ENCODE data around the gene FLAD1.

Gene FLAD1

DNA sequence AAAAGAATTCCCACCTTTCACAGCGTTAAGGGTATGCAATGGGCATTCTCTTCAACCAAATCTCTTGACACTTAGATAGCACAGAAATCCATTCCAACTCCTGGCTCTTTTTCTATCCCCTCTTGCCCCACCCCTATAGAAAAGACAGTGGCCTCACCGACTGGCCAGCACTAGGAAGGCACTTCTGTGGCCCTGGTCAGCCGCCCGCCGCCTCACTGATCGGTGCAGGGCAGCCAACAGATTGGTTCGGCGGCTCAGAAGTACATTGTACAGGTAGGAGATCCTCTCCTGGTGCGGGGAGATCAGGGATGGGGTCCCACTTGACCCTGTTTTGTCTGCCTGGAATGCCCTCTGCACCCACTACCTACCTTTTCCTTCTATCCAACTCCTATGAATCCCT, 41.2 kb downstream of the FLAD1 start:
- Histone ChIP-seq H3K9me3 (ENCODE audit: control insufficient read depth, low read length) (no peaks in the 10 kb centered on the region), H3K4me3 (ENCODE audit: low read length) (no peak overlapping the region), H3K36me3 (ENCODE audit: control insufficient read depth, insufficient read depth, low read length) (peaks cover 8% of the 10 kb centered on the region), H3K9ac (ENCODE audit: low read length) (no peak overlapping the region), H3K4me1 (ENCODE audit: control insufficient read depth, insufficient read depth, low read length) (peaks cover 10% of the 10 kb centered on the region), H3K27me3 (ENCODE audit: control insufficient read depth, insufficient read depth, low read length) (peaks cover 4% of the 10 kb centered on the region)

DNA sequence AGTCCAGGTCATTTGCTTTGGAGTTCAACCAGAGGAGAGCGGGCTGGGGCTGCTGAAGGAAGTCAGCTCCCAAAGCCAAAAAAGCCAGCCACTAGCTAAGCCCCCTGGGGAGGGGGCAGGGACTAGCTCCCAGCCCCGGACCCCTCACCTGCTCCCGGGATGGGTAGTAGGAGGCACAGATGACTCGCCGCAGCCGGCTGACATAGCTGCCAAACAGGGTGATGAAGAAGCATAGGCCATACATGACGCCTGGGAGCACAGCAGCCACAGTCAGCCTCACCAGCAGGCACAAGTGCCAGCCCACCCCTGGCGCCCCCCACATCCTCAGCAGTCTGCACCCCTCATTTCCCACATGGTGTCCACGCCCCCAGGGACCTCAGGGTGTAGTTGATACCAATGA, 43.0 kb downstream of the FLAD1 start:
- Histone ChIP-seq H3K9me3 (ENCODE audit: control insufficient read depth, low read length) (no peaks in the 10 kb centered on the region), H3K4me3 (ENCODE audit: low read length) (no peak overlapping the region), H3K27me3 (ENCODE audit: control insufficient read depth, insufficient read depth, low read length) (peaks cover 6% of the 10 kb centered on the region), H3K4me1 (ENCODE audit: control insufficient read depth, insufficient read depth, low read length) (peaks cover 10% of the 10 kb centered on the region), H3K9ac (ENCODE audit: low read length) (no peak overlapping the region), H3K36me3 (ENCODE audit: control insufficient read depth, insufficient read depth, low read length) (no peaks in the 10 kb centered on the region)

DNA sequence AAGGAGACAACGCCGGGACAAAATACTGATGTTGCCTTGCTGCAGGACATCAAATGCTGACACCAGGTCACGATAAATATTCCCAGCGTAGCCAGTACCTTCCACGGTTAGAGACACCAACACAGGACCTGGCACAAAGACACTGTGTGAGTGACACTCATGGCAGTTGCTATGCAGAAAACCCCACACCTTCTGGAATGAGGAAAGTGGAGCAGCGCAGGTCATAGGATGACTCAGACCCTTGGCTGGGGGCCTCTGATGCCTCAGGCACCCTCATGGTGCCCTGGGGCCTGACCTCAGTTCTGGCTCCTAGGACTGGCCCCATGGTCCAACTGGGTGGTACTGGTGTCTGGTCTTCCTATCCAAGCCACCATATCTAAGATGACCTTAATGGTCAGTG, 43.4 kb downstream of the FLAD1 start:
- H3K4me3 ChIP-seq (ENCODE audit: low read length): no peak overlapping the region
- H3K27me3 ChIP-seq (ENCODE audit: control insufficient read depth, insufficient read depth, low read length): peaks cover 6% of the 10 kb centered on the region
- peaks cover 10% of the 10 kb centered on the region for H3K4me1 ChIP-seq (ENCODE audit: control insufficient read depth, insufficient read depth, low read length)
- H3K9me3 ChIP-seq (ENCODE audit: control insufficient read depth, low read length): no peaks in the 10 kb centered on the region
- H3K36me3 ChIP-seq (ENCODE audit: control insufficient read depth, insufficient read depth, low read length): no peaks in the 10 kb centered on the region
- no peak overlapping the region for H3K9ac ChIP-seq (ENCODE audit: low read length)

DNA sequence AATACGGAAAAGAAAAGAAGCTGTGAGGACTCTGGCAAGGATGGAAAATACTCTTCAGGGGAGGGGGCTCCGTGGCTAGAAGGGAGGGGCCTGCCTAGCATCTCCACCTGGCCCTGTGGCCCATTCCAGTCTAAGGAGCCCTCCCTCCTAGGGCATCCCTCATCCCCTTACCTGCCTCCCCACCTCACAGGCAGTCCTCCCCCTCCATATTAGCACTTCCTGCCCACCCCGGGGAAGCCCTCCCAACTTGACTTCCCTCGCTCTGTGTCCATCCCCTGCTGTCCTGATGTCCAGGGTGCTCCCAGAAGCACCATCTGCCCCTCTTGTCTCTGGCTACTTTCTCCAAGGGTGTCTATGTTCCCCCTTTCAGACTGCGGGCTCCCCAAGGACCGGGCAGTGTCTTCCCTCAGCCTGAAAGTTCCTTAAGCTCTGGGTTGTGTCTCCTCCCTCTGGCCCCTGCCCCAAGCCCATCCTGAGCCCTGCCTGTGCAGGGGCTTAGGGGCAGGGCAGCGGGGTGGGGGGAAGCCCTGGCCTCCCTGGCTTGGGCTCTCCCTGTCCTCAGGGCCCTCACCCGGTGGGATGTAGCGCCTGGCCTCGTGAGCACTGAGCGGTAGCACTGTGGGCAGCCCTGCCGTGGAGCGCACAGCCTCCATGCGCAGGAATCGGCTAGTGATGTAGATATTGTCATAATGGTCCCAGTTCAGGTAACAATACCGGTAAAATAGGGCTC, 46.5 kb downstream of the FLAD1 start:
- no peak overlapping the region for H3K9ac ChIP-seq (ENCODE audit: low read length)
- H3K36me3 ChIP-seq (ENCODE audit: control insufficient read depth, insufficient read depth, low read length): no peaks in the 10 kb centered on the region
- peaks cover 6% of the 10 kb centered on the region for H3K27me3 ChIP-seq (ENCODE audit: control insufficient read depth, insufficient read depth, low read length)
- H3K9me3 ChIP-seq (ENCODE audit: control insufficient read depth, low read length): no peaks in the 10 kb centered on the region
- H3K4me3 ChIP-seq (ENCODE audit: low read length): no peak overlapping the region
- no peaks in the 10 kb centered on the region for H3K4me1 ChIP-seq (ENCODE audit: control insufficient read depth, insufficient read depth, low read length)

DNA sequence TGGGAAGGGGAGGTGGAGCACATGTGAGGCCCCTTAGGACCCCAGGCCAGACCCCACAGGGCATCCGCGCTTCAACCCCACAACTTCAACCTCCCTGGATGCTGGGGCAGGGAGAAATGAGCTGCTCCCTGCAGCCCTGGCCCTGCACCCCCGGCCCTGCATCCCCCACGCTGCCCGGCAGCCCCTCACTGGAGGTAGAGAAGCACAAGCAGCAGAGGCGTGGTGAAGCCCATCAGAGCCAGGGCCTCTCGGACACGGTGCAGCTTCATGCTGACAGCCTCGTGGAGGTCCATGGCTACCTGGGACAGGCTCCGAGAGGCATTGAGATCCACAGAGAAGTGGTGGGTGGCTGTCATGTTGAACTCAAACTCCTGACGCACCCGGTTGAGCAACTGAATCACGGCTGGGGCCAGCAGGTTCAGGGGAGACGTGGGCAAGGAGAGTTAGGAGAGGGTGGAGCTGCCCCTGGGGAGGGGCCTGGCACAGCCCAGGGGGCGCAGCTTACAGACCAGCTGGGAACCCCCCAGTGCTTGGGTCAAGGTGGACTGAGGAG, 47.2 kb downstream of the FLAD1 start:
- no peak overlapping the region for H3K9ac ChIP-seq (ENCODE audit: low read length)
- no peaks in the 10 kb centered on the region for H3K36me3 ChIP-seq (ENCODE audit: control insufficient read depth, insufficient read depth, low read length)
- peaks cover 6% of the 10 kb centered on the region for H3K27me3 ChIP-seq (ENCODE audit: control insufficient read depth, insufficient read depth, low read length)
- no peak overlapping the region for H3K4me3 ChIP-seq (ENCODE audit: low read length)
- no peaks in the 10 kb centered on the region for H3K9me3 ChIP-seq (ENCODE audit: control insufficient read depth, low read length)
- H3K4me1 ChIP-seq (ENCODE audit: control insufficient read depth, insufficient read depth, low read length): no peaks in the 10 kb centered on the region

DNA sequence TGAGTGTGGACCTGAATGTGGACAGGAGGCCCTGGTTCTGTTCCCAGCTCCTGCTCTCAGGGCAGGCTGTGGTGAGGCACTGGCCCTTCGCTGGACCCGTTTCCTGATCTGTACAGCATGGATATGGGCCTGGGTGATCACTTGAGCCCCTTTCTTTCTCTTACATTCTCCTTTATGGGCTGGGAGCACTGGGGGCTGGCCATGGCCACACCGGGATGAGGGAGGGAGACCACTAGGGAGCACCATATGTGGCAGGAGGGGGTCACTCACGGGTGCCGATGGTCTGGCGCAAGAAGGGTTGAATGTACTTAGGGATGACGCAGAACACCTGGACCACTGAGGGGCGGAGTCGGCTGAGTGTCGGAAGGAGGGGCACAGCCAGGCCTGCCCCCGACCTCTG, 47.8 kb downstream of the FLAD1 start:
- Histone ChIP-seq H3K27me3 (ENCODE audit: control insufficient read depth, insufficient read depth, low read length) (peaks cover 6% of the 10 kb centered on the region), H3K4me1 (ENCODE audit: control insufficient read depth, insufficient read depth, low read length) (no peaks in the 10 kb centered on the region), H3K4me3 (ENCODE audit: low read length) (no peak overlapping the region), H3K9me3 (ENCODE audit: control insufficient read depth, low read length) (no peaks in the 10 kb centered on the region), H3K9ac (ENCODE audit: low read length) (no peak overlapping the region), H3K36me3 (ENCODE audit: control insufficient read depth, insufficient read depth, low read length) (no peaks in the 10 kb centered on the region)

DNA sequence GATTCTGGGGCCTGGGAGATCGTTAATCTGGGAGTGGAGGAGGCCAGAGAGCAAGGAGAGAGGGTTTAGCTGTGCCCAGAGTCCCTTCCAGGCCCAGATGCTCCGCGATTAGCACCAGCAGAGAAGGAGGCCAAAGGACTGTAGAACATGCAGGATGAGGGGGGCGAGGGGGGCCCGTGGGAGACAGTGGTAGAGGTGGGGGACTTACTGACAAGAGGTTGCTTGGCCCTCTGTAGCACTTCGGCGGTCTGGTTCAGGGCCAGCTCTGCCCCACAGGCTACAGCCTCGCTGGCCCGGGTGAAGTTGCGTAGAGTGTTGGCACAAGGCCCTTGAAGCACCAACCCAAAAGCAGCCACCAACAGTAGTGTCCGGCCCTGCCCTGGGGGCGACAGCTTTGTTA, 49.7 kb downstream of the FLAD1 start:
- peaks cover 5% of the 10 kb centered on the region for H3K4me1 ChIP-seq (ENCODE audit: control insufficient read depth, insufficient read depth, low read length)

DNA sequence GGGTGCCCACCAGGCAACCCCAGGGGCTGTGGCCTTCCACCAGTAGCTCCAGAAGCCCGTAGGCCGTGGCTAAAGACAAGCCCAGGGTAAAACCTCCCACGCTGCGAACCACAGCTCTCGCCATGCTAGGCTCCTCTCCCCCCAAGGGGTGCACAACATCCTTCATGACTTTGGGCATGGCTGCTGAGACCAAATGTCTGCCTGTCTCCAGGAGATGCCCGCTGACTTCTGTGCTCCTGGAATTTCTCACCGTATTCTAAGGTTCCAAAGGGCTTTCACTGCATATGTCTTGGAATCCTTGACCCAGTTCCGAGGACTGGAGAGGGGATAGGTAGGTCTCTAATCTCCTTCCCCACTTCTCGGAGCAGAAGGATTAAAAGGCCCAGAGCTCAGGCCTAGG, 50.4 kb downstream of the FLAD1 start, which contains the start of the genes DCST1 and DCST2:
Gene DCST1 (plus strand): TSS at position 301 of the 400 bp plus-strand sequence. CDS start 213 bp downstream, outside the sequence.
Gene DCST2 (minus strand): TSS at position 258 of the 400 bp plus-strand sequence. CDS start 80 bp downstream, at position 178.
- Histone ChIP-seq H3K9me3 (ENCODE audit: control insufficient read depth, low read length) (no peaks in the 10 kb centered on the region), H3K4me3 (ENCODE audit: low read length) (no peak within 1 kb of the TSS), H3K4me1 (ENCODE audit: control insufficient read depth, insufficient read depth, low read length) (peaks cover 12% of the 10 kb centered on the region), H3K9ac (ENCODE audit: low read length) (no peak within 1 kb of the TSS), H3K27me3 (ENCODE audit: control insufficient read depth, insufficient read depth, low read length) (peaks cover 6% of the 10 kb centered on the region), H3K36me3 (ENCODE audit: control insufficient read depth, insufficient read depth, low read length) (no peaks in the 10 kb centered on the region)

More for the DNA sequence above, 49.7 kb downstream of the FLAD1 start:
- Histone ChIP-seq H3K36me3 (ENCODE audit: control insufficient read depth, insufficient read depth, low read length) (no peaks in the 10 kb centered on the region), H3K4me3 (ENCODE audit: low read length) (no peak overlapping the region), H3K27me3 (ENCODE audit: control insufficient read depth, insufficient read depth, low read length) (peaks cover 6% of the 10 kb centered on the region), H3K9me3 (ENCODE audit: control insufficient read depth, low read length) (no peaks in the 10 kb centered on the region), H3K9ac (ENCODE audit: low read length) (no peak overlapping the region)

DNA sequence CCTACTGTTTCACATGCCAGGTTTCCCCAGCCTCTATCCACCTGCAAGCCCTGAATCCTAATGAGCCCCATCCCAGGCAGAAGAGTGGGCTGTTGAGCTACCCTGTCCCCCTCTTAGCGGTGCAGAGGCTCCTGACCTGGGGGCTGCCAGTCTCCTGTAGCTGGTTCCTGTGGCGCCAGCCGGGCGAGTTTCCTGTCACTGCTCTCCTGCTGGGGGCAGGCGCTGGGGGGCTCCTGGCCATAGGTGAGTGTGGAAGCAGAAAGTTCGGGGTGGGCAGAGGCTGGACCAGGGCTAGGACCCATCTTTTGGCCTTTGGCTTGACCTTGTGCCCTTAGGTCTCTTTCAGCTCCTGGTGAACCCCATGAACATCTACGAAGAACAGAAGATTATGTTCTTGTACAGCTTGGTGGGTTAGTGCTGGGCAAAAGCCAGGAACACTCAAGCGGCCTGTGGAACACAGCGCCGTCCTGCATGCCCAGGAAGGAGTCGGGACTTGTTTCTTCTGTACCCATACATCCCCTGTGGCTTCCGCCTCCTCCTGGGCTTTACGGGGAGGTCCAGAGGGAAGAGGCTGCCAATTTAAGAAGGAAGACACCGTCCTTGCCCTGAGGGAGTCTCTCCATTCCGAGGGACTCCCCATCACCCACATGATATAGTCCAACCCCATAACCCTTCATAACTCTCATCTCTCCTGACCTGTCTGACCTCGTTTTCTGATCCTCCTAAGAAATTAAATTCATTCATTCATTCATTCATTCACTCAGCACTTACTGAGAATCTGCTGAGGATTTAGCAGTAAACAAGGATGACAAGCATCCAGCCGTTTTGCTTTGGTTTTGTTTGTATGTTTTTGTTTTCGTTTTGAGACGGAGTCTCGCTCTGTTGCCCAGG, 51.4 kb downstream of the FLAD1 start:
- H3K9me3 ChIP-seq (ENCODE audit: control insufficient read depth, low read length): no peaks in the 10 kb centered on the region
- H3K9ac ChIP-seq (ENCODE audit: low read length): no peak overlapping the region

DNA sequence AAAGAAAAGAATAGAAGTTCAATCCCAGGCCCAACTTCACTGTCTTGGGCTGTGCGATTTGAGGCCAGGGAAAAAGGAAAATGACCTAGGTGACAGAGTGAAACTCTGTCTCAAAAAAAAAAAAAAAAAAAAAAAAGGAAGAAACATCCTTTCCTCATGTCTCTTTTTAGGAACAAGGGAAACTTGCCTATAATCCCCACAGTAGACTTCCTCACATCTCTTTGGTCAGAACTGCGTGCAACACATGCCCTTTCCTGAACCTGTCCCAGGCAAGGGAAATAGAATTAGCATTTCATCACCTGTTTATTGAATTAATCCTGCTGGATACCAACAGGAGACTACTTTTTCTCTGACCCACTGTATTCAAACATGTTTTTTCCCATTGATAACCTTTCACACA, 52.8 kb downstream of the FLAD1 start:
- Histone ChIP-seq H3K9ac (ENCODE audit: low read length) (no peak overlapping the region), H3K9me3 (ENCODE audit: control insufficient read depth, low read length) (no peaks in the 10 kb centered on the region), H3K36me3 (ENCODE audit: control insufficient read depth, insufficient read depth, low read length) (no peaks in the 10 kb centered on the region), H3K4me3 (ENCODE audit: low read length) (no peak overlapping the region), H3K4me1 (ENCODE audit: control insufficient read depth, insufficient read depth, low read length) (peaks cover 22% of the 10 kb centered on the region), H3K27me3 (ENCODE audit: control insufficient read depth, insufficient read depth, low read length) (no peaks in the 10 kb centered on the region)

More for the DNA sequence above, 51.4 kb downstream of the FLAD1 start:
- H3K36me3 ChIP-seq (ENCODE audit: control insufficient read depth, insufficient read depth, low read length): no peaks in the 10 kb centered on the region
- H3K27me3 ChIP-seq (ENCODE audit: control insufficient read depth, insufficient read depth, low read length): no peaks in the 10 kb centered on the region
- H3K4me1 ChIP-seq (ENCODE audit: control insufficient read depth, insufficient read depth, low read length): peaks cover 22% of the 10 kb centered on the region
- no peak overlapping the region for H3K4me3 ChIP-seq (ENCODE audit: low read length)

DNA sequence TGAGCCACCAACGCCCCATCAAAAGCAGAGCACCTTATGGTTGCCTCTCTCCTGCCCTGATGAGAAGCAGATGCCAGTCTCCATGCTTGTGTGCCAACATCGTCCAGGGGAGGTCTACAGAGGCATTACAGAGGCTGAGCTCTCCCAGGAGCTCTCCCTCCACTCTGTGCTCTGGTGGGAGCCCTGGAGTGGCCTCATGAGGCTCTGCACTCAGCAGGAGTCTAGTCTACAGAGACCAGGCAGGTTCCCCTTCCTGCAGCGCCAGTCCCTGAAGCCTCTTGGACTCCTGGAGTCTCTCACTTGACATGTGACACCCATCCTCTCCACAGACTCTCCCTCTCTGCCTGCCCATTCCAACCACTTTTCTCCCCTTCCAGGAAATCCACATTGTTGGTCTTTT, 53.9 kb downstream of the FLAD1 start:
- H3K4me1 ChIP-seq (ENCODE audit: control insufficient read depth, insufficient read depth, low read length): peaks cover 22% of the 10 kb centered on the region
- no peaks in the 10 kb centered on the region for H3K36me3 ChIP-seq (ENCODE audit: control insufficient read depth, insufficient read depth, low read length)
- H3K4me3 ChIP-seq (ENCODE audit: low read length): no peak overlapping the region
- no peaks in the 10 kb centered on the region for H3K9me3 ChIP-seq (ENCODE audit: control insufficient read depth, low read length)
- H3K27me3 ChIP-seq (ENCODE audit: control insufficient read depth, insufficient read depth, low read length): no peaks in the 10 kb centered on the region
- H3K9ac ChIP-seq (ENCODE audit: low read length): no peak overlapping the region
